ENCODE measurements around the gene DTX1. TPM values are rescaled to one million over a fixed set of nuclear protein-coding genes. Genes with fewer than 3 reads are reported as not detected.
"Not testable (repeated sequence)": the region's sequence is repeated elsewhere in the genome, so short reads cannot be mapped to it uniquely, and the experiment has no call there.

DTX1 gene
- total and polyA plus RNA-seq, 4 donors: 0.15 to 4.8 (median 2.3) TPM

DNA sequence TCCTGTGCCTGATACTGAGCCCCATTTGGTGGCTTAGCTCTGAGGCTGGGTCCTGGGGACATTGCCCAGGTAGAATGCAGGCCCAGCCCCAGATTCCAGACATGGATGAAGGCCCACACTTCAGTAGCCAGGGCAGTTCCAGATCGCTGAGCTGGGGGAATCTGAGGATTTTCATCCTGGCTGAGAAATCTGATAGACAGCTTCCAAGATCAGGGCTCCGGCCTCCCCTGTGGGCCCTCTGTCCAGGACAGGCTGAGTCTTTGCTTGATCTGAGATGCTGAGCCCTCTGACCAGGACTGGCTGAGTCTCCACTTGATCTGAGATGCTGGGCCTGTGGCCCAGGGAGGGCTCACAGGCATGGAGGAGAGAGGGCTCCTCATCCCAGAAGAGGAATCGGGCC lies 82.3 kb downstream of the DTX1 start:
- intact Hi-C loops (cut with DNase I): no loop called here
- 77 to 81% methylated on average over 3 of the region's 3 CpGs for WGBS, 2 donors
- H3K27ac ChIP-seq (ENCODE audit: low read depth in 1 of 2, low read length in 2 of 2): no peak overlapping the region
- H3K27me3 ChIP-seq (ENCODE audit: control insufficient read depth in 1 of 2, insufficient read depth in 2 of 2, low read length in 1 of 2): no peaks in the 10 kb centered on the region
- no peaks in the 10 kb centered on the region for H3K9me3 ChIP-seq (ENCODE audit: control insufficient read depth, low read length)
- no peak for ATAC-seq (ENCODE audit: low FRiP score)
- H3K4me3 ChIP-seq (ENCODE audit: low read length in 2 of 2): no peak overlapping the region
- no peaks in the 10 kb centered on the region for H3K36me3 ChIP-seq (ENCODE audit: control insufficient read depth in 1 of 2, insufficient read depth in 2 of 2, low read length in 1 of 2)
- no peaks in the 10 kb centered on the region for H3K4me1 ChIP-seq (ENCODE audit: control insufficient read depth in 1 of 2, insufficient read depth in 2 of 2, low read length in 2 of 2)
- peak in 1 of 2 donors; percentile 54 for DNase-seq

DNA sequence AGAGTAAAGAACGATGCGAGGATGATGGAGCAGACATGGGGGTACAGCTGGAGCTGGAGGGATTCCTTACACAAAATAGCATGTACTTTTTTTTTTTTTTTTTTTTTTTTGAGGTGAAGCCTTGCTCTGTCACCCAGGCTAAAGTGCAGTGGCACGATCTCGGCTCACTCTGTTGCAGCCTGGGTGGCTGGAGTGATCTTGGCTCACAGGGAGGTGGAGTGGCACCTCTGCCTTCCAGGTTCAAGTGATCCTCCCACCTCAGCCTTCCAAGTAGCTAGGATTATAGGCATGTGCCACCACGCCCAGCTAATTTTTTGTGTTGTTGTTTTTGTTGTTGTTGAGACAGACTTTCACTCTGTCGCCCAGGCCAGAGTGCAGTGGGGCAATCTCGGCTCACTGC lies 84.2 kb downstream of the DTX1 start:
- H3K27ac ChIP-seq (ENCODE audit: low read depth in 1 of 2, low read length in 2 of 2): no peak overlapping the region
- 76 to 88% methylated on average over 7 of the region's 7 CpGs for WGBS, 2 donors
- intact Hi-C loops (cut with DNase I): no loop called here
- no peaks in the 10 kb centered on the region for H3K27me3 ChIP-seq (ENCODE audit: control insufficient read depth in 1 of 2, insufficient read depth in 2 of 2, low read length in 1 of 2)
- H3K4me1 ChIP-seq (ENCODE audit: control insufficient read depth in 1 of 2, insufficient read depth in 2 of 2, low read length in 2 of 2): no peaks in the 10 kb centered on the region
- DNase-seq (peak in 1 of 2 donors; percentile 22), ATAC-seq (ENCODE audit: low FRiP score) (no peak)
- no peaks in the 10 kb centered on the region for H3K36me3 ChIP-seq (ENCODE audit: control insufficient read depth in 1 of 2, insufficient read depth in 2 of 2, low read length in 1 of 2)
- no peaks in the 10 kb centered on the region for H3K9me3 ChIP-seq (ENCODE audit: control insufficient read depth, low read length)
- H3K4me3 ChIP-seq (ENCODE audit: low read length in 2 of 2): no peak overlapping the region

DNA sequence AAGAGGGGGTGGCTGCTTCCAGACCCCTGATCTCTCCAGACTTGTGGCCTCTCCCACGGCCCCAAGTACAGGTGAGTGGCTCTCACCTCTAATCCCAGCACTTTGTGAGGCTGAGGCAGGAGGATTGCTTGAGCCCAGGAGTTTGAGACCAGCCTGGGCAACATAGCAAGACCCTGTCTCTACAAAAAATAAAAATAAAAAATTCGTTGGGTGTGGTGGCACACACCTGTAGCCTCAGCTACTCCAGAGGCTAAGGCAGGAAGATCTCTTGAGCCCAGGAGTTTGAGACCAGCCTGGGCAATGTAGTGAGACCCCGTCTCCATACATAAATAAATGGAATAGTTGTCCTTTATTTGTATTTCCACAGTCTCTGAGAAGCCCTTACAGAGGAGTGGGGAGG lies 85.2 kb downstream of the DTX1 start:
- DNase-seq; H3K4me3 ChIP-seq (ENCODE audit: low read length in 2 of 2); H3K27me3 ChIP-seq (ENCODE audit: control insufficient read depth in 1 of 2, insufficient read depth in 2 of 2, low read length in 1 of 2); H3K36me3 ChIP-seq (ENCODE audit: control insufficient read depth in 1 of 2, insufficient read depth in 2 of 2, low read length in 1 of 2); H3K9me3 ChIP-seq (ENCODE audit: control insufficient read depth, low read length); intact Hi-C loops (cut with DNase I); H3K4me1 ChIP-seq (ENCODE audit: control insufficient read depth in 1 of 2, insufficient read depth in 2 of 2, low read length in 2 of 2); H3K27ac ChIP-seq (ENCODE audit: low read depth in 1 of 2, low read length in 2 of 2); ATAC-seq (ENCODE audit: low FRiP score): not testable (repeated sequence)
- 78 to 79% methylated on average over 3 of the region's 3 CpGs for WGBS, 2 donors

DNA sequence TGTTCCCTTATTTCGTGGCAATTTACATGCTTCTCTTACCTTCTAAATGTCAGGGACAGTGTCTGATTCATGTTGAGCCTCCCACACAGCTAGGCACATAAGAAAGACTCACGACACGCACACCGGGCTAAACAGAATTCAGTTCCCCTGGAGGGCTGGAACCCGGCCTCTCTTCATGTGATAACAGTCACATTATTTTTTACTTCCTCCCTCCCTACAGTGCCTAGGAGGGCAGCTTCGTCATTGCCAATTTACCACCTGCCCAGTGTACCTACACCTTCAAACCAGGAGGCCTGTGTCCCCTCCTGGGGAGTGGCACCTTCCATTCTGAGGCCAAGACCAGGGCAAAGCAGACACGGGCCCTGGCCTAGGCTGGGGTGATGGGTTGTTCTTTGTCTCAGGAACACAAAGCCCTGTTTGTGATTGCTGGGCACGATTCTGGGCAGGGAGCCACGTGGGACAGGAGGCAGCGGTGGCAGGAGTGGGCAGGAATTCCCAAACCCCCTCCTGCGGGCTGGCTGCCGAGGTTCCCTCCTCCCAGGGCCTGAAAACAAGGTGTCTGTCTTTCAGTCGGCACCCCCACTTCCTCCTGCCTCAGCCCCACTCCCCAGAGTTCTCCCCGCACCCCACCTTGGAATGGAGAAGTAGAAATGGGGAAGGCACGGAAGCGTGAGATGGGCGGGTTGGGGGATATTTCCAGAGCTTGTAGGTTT lies 85.8 kb downstream of the DTX1 start:
- H3K27me3 ChIP-seq (ENCODE audit: control insufficient read depth in 1 of 2, insufficient read depth in 2 of 2, low read length in 1 of 2): no peaks in the 10 kb centered on the region
- H3K27ac ChIP-seq (ENCODE audit: low read depth in 1 of 2, low read length in 2 of 2): no peak overlapping the region
- WGBS, 2 donors: 58 to 60% methylated on average over 17 of the region's 17 CpGs
- intact Hi-C loops (cut with DNase I): no loop called here
- no peaks in the 10 kb centered on the region for H3K36me3 ChIP-seq (ENCODE audit: control insufficient read depth in 1 of 2, insufficient read depth in 2 of 2, low read length in 1 of 2)
- H3K4me1 ChIP-seq (ENCODE audit: control insufficient read depth in 1 of 2, insufficient read depth in 2 of 2, low read length in 2 of 2): no peaks in the 10 kb centered on the region
- no peak overlapping the region for H3K4me3 ChIP-seq (ENCODE audit: low read length in 2 of 2)
- ATAC-seq (ENCODE audit: low FRiP score): no peak
- H3K9me3 ChIP-seq (ENCODE audit: control insufficient read depth, low read length): no peaks in the 10 kb centered on the region
- peak; percentile 70 to 80 for DNase-seq

DNA sequence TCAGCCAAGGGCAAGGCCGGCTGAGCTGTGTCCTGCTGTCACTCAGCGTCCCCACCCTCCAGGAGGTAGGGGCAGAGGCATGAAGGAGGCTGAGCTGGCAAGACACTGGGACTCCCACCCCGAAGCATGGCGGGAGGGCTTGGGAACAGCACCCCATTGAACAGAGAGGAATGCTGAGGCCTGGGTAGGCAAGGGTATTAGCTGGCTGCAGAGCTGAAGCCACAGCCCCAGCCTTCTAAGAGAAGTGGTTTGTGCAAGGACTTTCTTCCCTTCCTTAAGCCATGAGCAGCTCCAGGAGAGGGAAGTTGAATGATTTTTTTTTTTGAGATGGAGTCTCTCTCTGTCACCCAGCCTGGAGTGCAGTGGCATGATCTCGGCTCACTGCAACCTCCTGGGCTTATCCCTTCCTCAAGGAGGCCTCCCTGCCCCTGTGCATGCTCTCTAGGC lies 86.4 kb downstream of the DTX1 start:
- 79 to 88% methylated on average over 5 of the region's 5 CpGs for WGBS, 2 donors
- intact Hi-C loops (cut with DNase I): no loop called here

DNA sequence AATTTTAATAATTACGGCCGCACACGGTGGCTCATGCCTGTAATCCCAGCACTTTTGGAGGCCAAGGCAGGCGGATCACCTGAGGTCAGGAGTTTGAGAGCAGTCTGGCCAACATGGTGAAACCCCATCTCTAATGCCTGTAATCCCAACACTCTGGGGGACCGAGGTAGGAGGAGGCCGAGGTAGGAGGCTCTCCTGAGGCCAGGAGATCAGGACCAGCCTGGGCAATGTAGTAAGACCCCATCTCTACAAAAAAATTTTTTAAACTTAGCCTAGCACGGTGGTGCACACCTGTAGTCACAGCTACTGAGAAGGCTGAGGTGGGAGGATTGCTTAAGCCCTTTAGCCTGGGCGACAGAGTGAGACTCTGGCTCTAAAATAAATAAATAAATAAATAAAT lies 87.4 kb downstream of the DTX1 start:
- intact Hi-C loops (cut with DNase I): no loop called here
- WGBS, 2 donors: 92 to 93% methylated on average over 8 of the region's 8 CpGs
- ATAC-seq (ENCODE audit: low FRiP score) (no peak), DNase-seq (no peak)
- Histone ChIP-seq H3K27ac (ENCODE audit: low read depth in 1 of 2, low read length in 2 of 2) (no peak overlapping the region), H3K36me3 (ENCODE audit: control insufficient read depth in 1 of 2, insufficient read depth in 2 of 2, low read length in 1 of 2) (no peaks in the 10 kb centered on the region), H3K4me1 (ENCODE audit: control insufficient read depth in 1 of 2, insufficient read depth in 2 of 2, low read length in 2 of 2) (no peaks in the 10 kb centered on the region), H3K27me3 (ENCODE audit: control insufficient read depth in 1 of 2, insufficient read depth in 2 of 2, low read length in 1 of 2) (no peaks in the 10 kb centered on the region), H3K9me3 (ENCODE audit: control insufficient read depth, low read length) (no peaks in the 10 kb centered on the region), H3K4me3 (ENCODE audit: low read length in 2 of 2) (no peak overlapping the region)

More for the DNA sequence above, 86.4 kb downstream of the DTX1 start:
- ATAC-seq (ENCODE audit: low FRiP score) (no peak), DNase-seq (peak in 1 of 2 donors; percentile 53)
- Histone ChIP-seq H3K27ac (ENCODE audit: low read depth in 1 of 2, low read length in 2 of 2) (no peak overlapping the region), H3K9me3 (ENCODE audit: control insufficient read depth, low read length) (no peaks in the 10 kb centered on the region), H3K4me1 (ENCODE audit: control insufficient read depth in 1 of 2, insufficient read depth in 2 of 2, low read length in 2 of 2) (no peaks in the 10 kb centered on the region), H3K36me3 (ENCODE audit: control insufficient read depth in 1 of 2, insufficient read depth in 2 of 2, low read length in 1 of 2) (no peaks in the 10 kb centered on the region), H3K27me3 (ENCODE audit: control insufficient read depth in 1 of 2, insufficient read depth in 2 of 2, low read length in 1 of 2) (no peaks in the 10 kb centered on the region), H3K4me3 (ENCODE audit: low read length in 2 of 2) (no peak overlapping the region)

DNA sequence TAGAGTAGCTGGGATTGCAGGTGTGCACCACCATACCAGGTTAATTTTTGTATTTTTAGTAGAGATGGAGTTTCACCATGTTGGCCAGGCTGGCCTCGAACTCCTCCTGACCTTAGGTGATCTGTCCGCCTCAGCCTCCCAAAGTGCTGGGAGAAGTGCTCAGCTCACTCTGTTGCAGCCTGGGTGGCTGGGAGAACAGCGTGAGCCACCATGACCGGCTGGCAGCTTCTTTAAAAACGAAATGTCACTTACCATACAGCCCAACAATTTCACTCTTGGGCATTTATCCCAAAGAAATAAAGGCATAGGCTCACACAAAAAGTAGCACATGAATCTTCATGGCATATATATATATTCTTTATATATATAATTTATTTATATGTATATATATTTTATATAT lies 88.3 kb downstream of the DTX1 start:
- Histone ChIP-seq H3K4me1 (ENCODE audit: control insufficient read depth in 1 of 2, insufficient read depth in 2 of 2, low read length in 2 of 2) (no peaks in the 10 kb centered on the region), H3K27me3 (ENCODE audit: control insufficient read depth in 1 of 2, insufficient read depth in 2 of 2, low read length in 1 of 2) (no peaks in the 10 kb centered on the region), H3K27ac (ENCODE audit: low read depth in 1 of 2, low read length in 2 of 2) (no peak overlapping the region), H3K4me3 (ENCODE audit: low read length in 2 of 2) (no peak overlapping the region), H3K36me3 (ENCODE audit: control insufficient read depth in 1 of 2, insufficient read depth in 2 of 2, low read length in 1 of 2) (no peaks in the 10 kb centered on the region), H3K9me3 (ENCODE audit: control insufficient read depth, low read length) (no peaks in the 10 kb centered on the region)
- intact Hi-C loops (cut with DNase I): no loop called here
- DNase-seq: no peak
- no peak for ATAC-seq (ENCODE audit: low FRiP score)
- WGBS, 2 donors: 38 to 40% methylated on average over 5 of the region's 5 CpGs

DNA sequence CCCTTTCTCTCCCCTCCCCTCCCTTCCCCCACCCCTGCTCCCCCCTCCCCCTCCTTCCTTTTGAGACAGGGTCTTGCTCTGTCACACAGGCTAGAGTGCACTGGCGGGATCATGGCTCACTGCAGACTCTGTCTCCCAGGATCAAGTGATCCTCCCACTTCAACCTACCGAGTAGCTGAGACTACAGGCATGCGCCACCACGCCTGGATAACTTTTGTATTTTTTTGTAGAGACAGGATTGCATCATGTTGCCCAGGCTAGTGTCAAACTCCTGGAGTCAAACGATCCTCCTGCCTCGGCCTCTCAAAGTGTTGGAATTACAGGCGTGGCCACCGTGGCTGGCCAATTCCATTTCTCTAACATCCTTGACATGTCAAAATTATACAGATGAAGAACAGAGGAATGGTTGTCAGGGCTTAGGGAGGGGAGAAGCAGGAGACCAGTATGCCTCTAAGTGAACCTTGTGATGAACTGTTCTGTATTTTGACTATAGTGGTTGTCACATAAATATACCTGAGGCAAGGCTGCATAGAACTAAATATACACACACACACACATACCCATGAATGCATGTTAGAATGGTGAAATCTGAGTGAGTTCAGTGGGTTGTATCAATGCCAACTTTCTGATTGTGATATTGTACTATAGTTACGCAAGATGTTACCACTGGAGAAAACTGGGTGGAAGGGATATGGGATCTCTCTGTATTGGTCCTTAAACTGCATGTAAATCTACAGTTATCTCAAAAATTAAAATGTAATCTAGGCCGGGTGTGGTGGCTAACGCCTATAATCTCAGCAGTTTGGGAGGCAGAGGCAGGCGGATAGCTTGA lies 89.4 kb downstream of the DTX1 start:
- ATAC-seq (ENCODE audit: low FRiP score) (no peak), DNase-seq (peak in 1 of 2 donors; percentile 16)
- WGBS, 2 donors: 76 to 77% methylated on average over 12 of the region's 12 CpGs
- H3K27me3 ChIP-seq (ENCODE audit: control insufficient read depth in 1 of 2, insufficient read depth in 2 of 2, low read length in 1 of 2): no peaks in the 10 kb centered on the region
- no peaks in the 10 kb centered on the region for H3K4me1 ChIP-seq (ENCODE audit: control insufficient read depth in 1 of 2, insufficient read depth in 2 of 2, low read length in 2 of 2)
- no peak overlapping the region for H3K4me3 ChIP-seq (ENCODE audit: low read length in 2 of 2)
- no peaks in the 10 kb centered on the region for H3K36me3 ChIP-seq (ENCODE audit: control insufficient read depth in 1 of 2, insufficient read depth in 2 of 2, low read length in 1 of 2)
- intact Hi-C loops (cut with DNase I): no loop called here
- H3K27ac ChIP-seq (ENCODE audit: low read depth in 1 of 2, low read length in 2 of 2): no peak overlapping the region
- no peaks in the 10 kb centered on the region for H3K9me3 ChIP-seq (ENCODE audit: control insufficient read depth, low read length)

DNA sequence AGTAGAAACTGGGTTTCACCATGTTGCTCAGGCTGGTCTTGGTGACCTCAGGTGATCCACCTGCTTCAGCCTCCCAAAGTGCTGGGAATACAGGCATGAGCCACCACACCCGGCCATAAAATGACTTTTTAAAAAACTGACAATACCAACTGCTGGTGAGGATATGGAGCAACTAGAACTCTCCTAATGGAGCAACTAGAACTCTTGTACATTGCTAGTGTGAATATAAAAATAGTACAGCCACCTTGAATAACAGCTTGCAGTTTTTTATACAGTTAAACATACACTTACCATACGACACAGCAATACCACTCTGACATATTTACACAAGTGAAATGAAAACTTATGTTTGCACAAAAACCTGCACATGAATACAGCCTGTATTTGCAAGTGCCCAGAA lies 90.5 kb downstream of the DTX1 start:
- Histone ChIP-seq H3K27me3 (ENCODE audit: control insufficient read depth in 1 of 2, insufficient read depth in 2 of 2, low read length in 1 of 2) (no peaks in the 10 kb centered on the region), H3K36me3 (ENCODE audit: control insufficient read depth in 1 of 2, insufficient read depth in 2 of 2, low read length in 1 of 2) (no peaks in the 10 kb centered on the region), H3K27ac (ENCODE audit: low read depth in 1 of 2, low read length in 2 of 2) (no peak overlapping the region), H3K4me1 (ENCODE audit: control insufficient read depth in 1 of 2, insufficient read depth in 2 of 2, low read length in 2 of 2) (no peaks in the 10 kb centered on the region), H3K4me3 (ENCODE audit: low read length in 2 of 2) (no peak overlapping the region), H3K9me3 (ENCODE audit: control insufficient read depth, low read length) (no peaks in the 10 kb centered on the region)
- no peak for ATAC-seq (ENCODE audit: low FRiP score)
- 64 to 68% methylated on average over 2 of the region's 2 CpGs for WGBS, 2 donors
- DNase-seq: no peak
- intact Hi-C loops (cut with DNase I): no loop called here
